Effector memory CD8-positive, alpha-beta T cell (primary cell): ENCODE data around the gene CEBPZ.
"Not testable (repeated sequence)": the region's sequence is repeated elsewhere in the genome, so short reads cannot be mapped to it uniquely, and the experiment has no call there.

Experiments used
- ATAC-seq: fragments of 150-1000 bp; cut with Tn5 transposase; replicated peaks from 2 replicates; pipeline ENCODE4 v1.10.0; 2021; ENCODE audit warnings: mild to moderate bottlenecking, moderate library complexity
- DNase-seq, 3 experiments: peaks; one replicate each; pipeline ENCODE4 v3.0.0; 2021
- H3K27ac Mint-ChIP-seq, 2 donors: one replicate each; pipeline ENCODE4 v1.8.0; 2022; ENCODE audit warnings: mild to moderate bottlenecking in 2 of 2, mixed read lengths in 2 of 2, moderate library complexity in 2 of 2
- H3K27me3 Mint-ChIP-seq, 2 donors: one replicate each; pipeline ENCODE4 v1.8.0; 2022; ENCODE audit warnings: mixed read lengths in 2 of 2
- H3K36me3 Mint-ChIP-seq: one replicate; pipeline ENCODE4 v1.8.0; 2022; ENCODE audit warnings: mild to moderate bottlenecking, moderate library complexity, mixed read lengths; ENCODE audit not compliant: insufficient read depth
- H3K4me1 Mint-ChIP-seq, 2 donors: one replicate each; pipeline ENCODE4 v1.8.0; 2022; ENCODE audit warnings: low read depth in 2 of 2, mixed read lengths in 2 of 2
- H3K4me3 Mint-ChIP-seq, 2 donors: one replicate each; pipeline ENCODE4 v1.8.0; 2022; ENCODE audit warnings: mild to moderate bottlenecking in 2 of 2, mixed read lengths in 2 of 2, moderate library complexity in 2 of 2
- H3K9me3 Mint-ChIP-seq, 2 donors: one replicate each; pipeline ENCODE4 v1.8.0; 2022; ENCODE audit warnings: mixed read lengths in 2 of 2

CEBPZ gene

DNA sequence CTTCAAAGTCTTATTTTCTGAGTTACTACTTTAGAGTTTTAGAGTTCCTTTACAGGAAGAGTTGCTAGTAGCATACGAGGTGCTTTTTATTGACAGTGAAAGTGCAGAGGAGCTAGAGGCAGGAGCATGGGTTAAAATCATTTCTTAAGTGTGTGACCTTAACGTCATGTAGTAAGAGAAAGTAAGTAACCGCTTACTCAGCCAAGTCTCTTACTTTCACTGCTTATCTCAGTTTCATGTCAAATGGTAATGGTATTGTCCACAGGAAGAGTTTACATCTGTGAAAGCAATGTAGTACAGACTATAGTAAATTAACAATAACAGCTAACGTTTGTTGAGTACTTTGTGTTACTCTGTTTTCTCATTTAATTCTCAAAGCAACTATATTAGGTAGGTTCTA lies 12.6 kb upstream of the CEBPZ start:
- DNase-seq (no peak), ATAC-seq (no peak)
- Mint-ChIP-seq H3K36me3 (peaks cover 68% of the 10 kb centered on the region), H3K27ac (peak overlapping the region; percentile 36 to 49), H3K4me1 (no peaks in the 10 kb centered on the region), H3K9me3 (no peaks in the 10 kb centered on the region), H3K27me3 (no peaks in the 10 kb centered on the region), H3K4me3 (no peak overlapping the region)

- peak; percentile 45 for ATAC-seq
- Mint-ChIP-seq H3K36me3 (peaks cover 68% of the 10 kb centered on the region), H3K4me3 (no peak overlapping the region), H3K4me1 (no peaks in the 10 kb centered on the region), H3K27me3 (no peaks in the 10 kb centered on the region), H3K27ac (peak overlapping the region; percentile 36 to 49), H3K9me3 (no peaks in the 10 kb centered on the region)
- no peak for DNase-seq
These were observed 12.0 kb upstream of the CEBPZ start for GRCh38 chr2:37243435-37243834.

- peaks cover 25% of the 10 kb centered on the region for H3K36me3 Mint-ChIP-seq
- H3K4me1 Mint-ChIP-seq, result peaks cover 8 to 19% of the 10 kb centered on the region in 2 donors
- H3K4me3 Mint-ChIP-seq, result no peak overlapping the region
- DNase-seq (no peak), ATAC-seq (peak; percentile 2)
- no peaks in the 10 kb centered on the region for H3K9me3 Mint-ChIP-seq
- no peaks in the 10 kb centered on the region for H3K27me3 Mint-ChIP-seq
- H3K27ac Mint-ChIP-seq, result no peak overlapping the region
These were observed 936 bp upstream of the CEBPZ start for GRCh38 chr2:37232131-37232933.

DNA sequence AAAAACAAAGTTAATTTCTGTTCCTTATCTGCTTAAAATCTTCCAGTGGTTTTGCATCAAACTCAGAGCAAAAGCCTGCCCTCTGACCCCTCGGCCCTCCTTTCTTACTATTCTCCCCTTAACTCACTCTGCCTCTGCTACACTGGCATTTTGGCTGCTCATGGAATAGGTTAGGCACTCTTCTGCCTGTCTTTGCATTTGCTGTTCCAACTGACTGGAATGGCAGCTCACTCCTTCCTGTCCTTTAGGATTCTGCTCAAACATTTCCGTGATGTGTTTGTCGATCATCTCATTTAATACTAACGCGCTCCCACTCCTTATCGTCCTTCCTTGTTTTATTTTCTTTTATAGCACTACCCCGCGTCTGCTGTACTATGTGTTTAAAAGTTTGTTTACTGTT lies 815 bp downstream of the CEBPZ start:
- no peak for ATAC-seq
- Mint-ChIP-seq H3K9me3 (no peaks in the 10 kb centered on the region), H3K27me3 (no peaks in the 10 kb centered on the region), H3K4me3 (no peak overlapping the region), H3K4me1 (peaks cover 14 to 26% of the 10 kb centered on the region in 2 donors), H3K36me3 (peaks cover 28% of the 10 kb centered on the region), H3K27ac (no peak overlapping the region)
- DNase-seq, result no peak

- H3K36me3 Mint-ChIP-seq, result peaks cover 34% of the 10 kb centered on the region
- H3K27me3 Mint-ChIP-seq, result no peaks in the 10 kb centered on the region
- H3K27ac Mint-ChIP-seq, result no peak overlapping the region
- no peaks in the 10 kb centered on the region for H3K9me3 Mint-ChIP-seq
- DNase-seq, result no peak
- ATAC-seq, result no peak
- H3K4me1 Mint-ChIP-seq, result peaks cover 21 to 32% of the 10 kb centered on the region in 2 donors
- no peak overlapping the region for H3K4me3 Mint-ChIP-seq
These were observed 2.6 kb downstream of the CEBPZ start for GRCh38 chr2:37228788-37229187.

DNA sequence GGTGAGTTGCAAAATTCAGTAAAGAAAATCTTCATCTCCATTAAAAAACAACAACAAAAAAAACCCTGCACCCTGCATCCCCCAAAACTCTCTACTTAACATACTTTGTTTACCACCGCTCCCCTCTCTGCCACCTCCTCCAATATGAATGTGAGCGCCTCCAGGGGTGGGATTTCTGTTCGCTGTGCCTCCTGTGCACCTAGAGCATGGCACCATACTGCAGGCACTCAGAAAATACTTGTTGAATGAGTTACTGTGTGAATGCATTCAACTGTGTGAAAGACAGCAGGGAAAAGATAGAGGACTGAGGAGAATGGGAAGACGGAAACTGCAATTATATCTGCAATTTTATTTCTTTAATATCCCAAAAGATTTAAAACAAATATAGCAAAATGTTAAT lies 4.5 kb downstream of the CEBPZ start:
- Mint-ChIP-seq H3K4me3 (no peak overlapping the region), H3K4me1 (peaks cover 26 to 33% of the 10 kb centered on the region in 2 donors), H3K9me3 (no peaks in the 10 kb centered on the region), H3K27me3 (no peaks in the 10 kb centered on the region), H3K36me3 (peaks cover 46% of the 10 kb centered on the region), H3K27ac (no peak overlapping the region)
- DNase-seq, result no peak
- ATAC-seq, result no peak

DNA sequence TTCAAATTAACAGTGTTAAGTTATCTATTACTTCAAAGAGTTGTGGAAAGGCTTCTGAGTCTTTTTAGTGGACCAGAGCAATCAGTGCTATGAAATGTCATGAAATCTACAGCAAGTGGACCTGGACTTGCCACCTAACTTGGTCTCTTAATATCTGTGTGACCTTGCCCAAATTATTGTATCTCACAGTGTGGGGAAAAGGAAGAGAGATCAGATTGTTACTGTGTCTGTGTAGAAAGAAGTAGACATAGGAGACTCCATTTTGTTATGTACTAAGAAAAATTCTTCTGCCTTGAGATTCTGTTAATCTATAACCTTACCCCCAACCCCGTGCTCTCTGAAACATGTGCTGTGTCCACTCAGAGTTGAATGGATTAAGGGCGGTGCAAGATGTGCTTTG lies 6.3 kb downstream of the CEBPZ start:
- peaks cover 26 to 33% of the 10 kb centered on the region in 2 donors for H3K4me1 Mint-ChIP-seq
- H3K4me3 Mint-ChIP-seq, DNase-seq, H3K9me3 Mint-ChIP-seq, H3K27me3 Mint-ChIP-seq, ATAC-seq: not testable (repeated sequence)
- peak overlapping the region; percentile 26 to 29 for H3K27ac Mint-ChIP-seq
- H3K36me3 Mint-ChIP-seq, result peaks cover 61% of the 10 kb centered on the region

- no peak for DNase-seq
- H3K4me1 Mint-ChIP-seq, result peaks cover 20 to 29% of the 10 kb centered on the region in 2 donors
- no peak for ATAC-seq
- no peaks in the 10 kb centered on the region for H3K9me3 Mint-ChIP-seq
- H3K36me3 Mint-ChIP-seq, result peaks cover 55% of the 10 kb centered on the region
- H3K27me3 Mint-ChIP-seq, result no peaks in the 10 kb centered on the region
- H3K4me3 Mint-ChIP-seq, result no peak overlapping the region
- H3K27ac Mint-ChIP-seq, result peak overlapping the region; percentile 1 to 29
These were observed 7.3 kb downstream of the CEBPZ start for GRCh38 chr2:37224063-37224462.

DNA sequence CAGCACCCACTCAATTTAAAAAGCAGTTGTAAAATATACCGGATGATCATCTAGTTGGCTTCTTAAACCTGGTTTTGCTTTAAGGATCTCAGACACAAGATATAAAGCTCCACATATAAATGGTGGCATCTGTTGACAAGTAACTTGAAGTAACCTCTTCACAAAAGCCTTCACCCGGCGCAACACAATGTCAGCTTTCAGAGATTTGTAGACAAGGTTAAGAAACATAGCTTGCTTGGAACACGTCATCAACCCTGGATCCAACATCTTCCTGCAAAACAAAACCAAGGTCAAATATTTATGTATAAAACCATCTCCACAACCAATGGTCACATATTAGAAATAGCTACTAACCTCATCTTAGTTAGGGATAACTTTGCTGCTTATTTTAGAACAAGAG lies 8.3 kb downstream of the CEBPZ start:
- Mint-ChIP-seq H3K4me1 (peaks cover 20 to 29% of the 10 kb centered on the region in 2 donors), H3K4me3 (no peak overlapping the region), H3K36me3 (peaks cover 56% of the 10 kb centered on the region), H3K27ac (peak overlapping the region in 1 of 2 donors; percentile 1), H3K27me3 (no peaks in the 10 kb centered on the region), H3K9me3 (no peaks in the 10 kb centered on the region)
- DNase-seq, result no peak
- ATAC-seq, result no peak

- Mint-ChIP-seq H3K36me3 (peaks cover 55% of the 10 kb centered on the region), H3K27ac (no peak overlapping the region), H3K27me3 (no peaks in the 10 kb centered on the region)
These were observed 12.3 kb downstream of the CEBPZ start for GRCh38 chr2:37219046-37219445.

GRCh38 chr2:37215250-37215649 lies 16.1 kb downstream of the CEBPZ start:
- peak overlapping the region in 1 of 2 donors; percentile 44 for H3K27ac Mint-ChIP-seq
- no peaks in the 10 kb centered on the region for H3K27me3 Mint-ChIP-seq
- ATAC-seq (no peak), DNase-seq (no peak)
- no peak overlapping the region for H3K4me3 Mint-ChIP-seq
- H3K9me3 Mint-ChIP-seq, result no peaks in the 10 kb centered on the region
- no peaks in the 10 kb centered on the region for H3K4me1 Mint-ChIP-seq
- peaks cover 65% of the 10 kb centered on the region for H3K36me3 Mint-ChIP-seq

More at GRCh38 chr2:37219046-37219445, 12.3 kb downstream of the CEBPZ start:
- Mint-ChIP-seq H3K4me1 (peaks cover 3 to 7% of the 10 kb centered on the region in 2 donors), H3K4me3 (no peak overlapping the region), H3K9me3 (no peaks in the 10 kb centered on the region)
- ATAC-seq (no peak), DNase-seq (no peak)

DNA sequence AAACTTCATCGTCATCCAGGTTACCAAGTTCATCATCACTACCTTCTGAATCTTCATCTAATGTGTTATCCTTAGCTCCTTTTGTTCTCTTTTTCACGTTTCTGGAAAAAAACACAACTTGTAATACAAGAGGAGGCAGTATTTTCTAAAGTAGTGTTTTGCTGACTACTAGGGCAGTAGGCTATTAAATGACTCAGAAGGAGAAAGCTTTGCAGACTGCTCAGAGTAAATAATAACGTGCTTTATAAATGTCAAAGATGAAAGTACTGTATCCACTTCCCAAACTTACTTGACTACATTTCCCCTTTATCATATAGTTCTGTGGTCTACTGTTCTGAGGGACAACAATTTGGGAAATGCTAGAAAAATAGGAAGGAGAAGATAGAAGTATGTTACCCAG lies 19.5 kb downstream of the CEBPZ start:
- DNase-seq (no peak), ATAC-seq (no peak)
- Mint-ChIP-seq H3K36me3 (peaks cover 75% of the 10 kb centered on the region), H3K9me3 (peaks cover 5 to 11% of the 10 kb centered on the region in 2 donors), H3K27ac (no peak overlapping the region), H3K27me3 (no peaks in the 10 kb centered on the region), H3K4me1 (peaks cover 5 to 12% of the 10 kb centered on the region in 2 donors), H3K4me3 (no peak overlapping the region)

GRCh38 chr2:37211212-37211611 lies 20.2 kb downstream of the CEBPZ start:
- H3K27ac Mint-ChIP-seq, result no peak overlapping the region
- peaks cover 68% of the 10 kb centered on the region for H3K36me3 Mint-ChIP-seq
- peaks cover 5 to 17% of the 10 kb centered on the region in 2 donors for H3K4me1 Mint-ChIP-seq
- no peak overlapping the region for H3K4me3 Mint-ChIP-seq
- peaks cover 5 to 14% of the 10 kb centered on the region in 2 donors for H3K9me3 Mint-ChIP-seq
- no peaks in the 10 kb centered on the region for H3K27me3 Mint-ChIP-seq
- DNase-seq (no peak), ATAC-seq (no peak)

- Mint-ChIP-seq H3K27ac (peak overlapping the region in 1 of 2 donors; percentile 46), H3K4me1 (peaks cover 12 to 35% of the 10 kb centered on the region in 2 donors), H3K9me3 (peaks cover 5 to 14% of the 10 kb centered on the region in 2 donors), H3K36me3 (peaks cover 72% of the 10 kb centered on the region)
- ATAC-seq, H3K27me3 Mint-ChIP-seq, DNase-seq, H3K4me3 Mint-ChIP-seq: not testable (repeated sequence)
These were observed 24.6 kb downstream of the CEBPZ start for GRCh38 chr2:37206760-37207159.
